Fibroblast of upper back skin (primary cell): ENCODE results near the gene CATSPER3.

ENCODE experiments used
- DNase-seq: peaks from one replicate; pipeline ENCODE4 v3.0.0-alpha.2; 2013

The CATSPER3 gene

DNA sequence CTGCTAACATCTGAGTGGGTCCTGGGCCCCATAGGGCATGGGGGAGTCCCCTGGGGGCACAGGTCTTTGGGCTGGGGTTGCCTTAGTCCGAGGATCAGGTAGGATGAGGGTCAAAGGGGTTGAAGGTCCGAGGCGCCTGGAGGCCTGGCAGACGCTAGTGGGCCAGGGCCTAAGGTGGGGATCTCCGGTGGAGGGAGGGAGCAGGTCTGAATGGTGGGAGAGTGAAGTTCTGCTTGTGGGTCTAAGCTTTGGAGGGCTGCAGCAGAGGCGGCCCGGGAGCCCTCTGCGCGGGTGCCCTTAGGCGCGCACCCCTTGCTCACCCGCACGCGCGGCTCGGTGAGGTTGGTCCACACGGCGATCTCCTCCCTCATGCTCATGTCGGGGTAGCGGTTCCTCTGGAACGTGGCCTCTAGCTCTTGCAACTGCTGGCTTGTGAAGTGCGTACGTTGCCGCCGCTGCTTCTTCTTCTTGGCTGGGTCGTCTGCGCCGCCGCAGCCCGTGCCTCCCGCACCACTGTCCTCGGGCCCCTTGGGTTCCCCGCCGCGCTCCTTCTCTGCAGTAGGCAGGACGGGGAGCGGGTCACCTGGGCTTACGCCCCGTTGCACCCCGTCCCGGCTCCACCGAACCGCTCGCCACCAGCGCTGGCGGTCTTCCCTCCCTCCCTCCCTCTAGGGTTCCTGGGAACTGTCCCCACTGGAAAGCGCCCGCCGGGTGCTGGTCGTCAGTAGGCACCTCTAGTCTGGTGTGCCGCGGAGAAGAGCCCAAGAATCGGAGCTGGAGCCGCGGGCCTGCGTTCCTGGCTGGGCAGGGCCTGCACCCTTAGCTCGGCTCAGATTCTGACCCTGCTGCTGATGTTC, 63.5 kb downstream of the CATSPER3 start:
- DNase-seq: no peak

DNA sequence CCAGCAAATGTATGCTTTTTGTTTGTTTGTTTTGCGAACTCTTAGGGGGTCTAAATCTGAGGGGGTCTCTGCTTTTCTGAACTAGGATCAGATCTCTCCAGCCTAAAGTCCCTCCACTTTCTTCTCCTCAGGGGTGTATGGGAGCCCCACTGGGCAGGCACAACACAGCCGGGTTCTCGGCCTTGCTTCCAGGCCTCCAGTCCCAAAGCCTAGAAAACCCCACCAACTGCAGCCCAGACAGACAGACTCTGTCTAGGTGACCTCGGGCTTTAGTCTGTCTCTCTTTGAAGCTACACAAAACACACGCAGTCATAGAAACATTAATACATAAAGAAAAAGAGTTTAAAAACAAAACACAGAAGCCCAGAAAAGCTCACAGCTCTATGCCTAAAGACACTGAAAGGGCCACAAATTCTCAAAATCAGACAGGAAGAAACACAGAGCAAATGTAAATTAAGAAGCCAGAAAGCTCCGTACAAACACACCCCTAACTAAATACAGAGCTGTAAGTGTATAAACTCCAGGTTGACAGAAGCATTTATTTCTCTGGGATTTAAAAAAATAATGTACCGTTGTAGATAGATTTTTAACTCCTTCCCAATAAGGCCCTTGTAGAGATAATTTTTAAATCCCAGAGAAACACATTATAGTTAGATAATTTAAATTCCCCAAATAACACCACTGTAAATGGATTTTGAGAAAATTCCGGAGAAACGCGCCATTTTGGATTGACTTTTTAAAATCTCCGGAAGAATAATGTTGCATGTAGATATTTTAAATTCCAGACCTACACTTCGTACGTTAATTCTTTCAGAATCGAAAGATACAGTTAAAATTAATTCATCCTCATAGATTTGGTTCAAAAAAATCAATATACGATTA, 64.3 kb downstream of the CATSPER3 start:
- DNase-seq: no peak

DNA sequence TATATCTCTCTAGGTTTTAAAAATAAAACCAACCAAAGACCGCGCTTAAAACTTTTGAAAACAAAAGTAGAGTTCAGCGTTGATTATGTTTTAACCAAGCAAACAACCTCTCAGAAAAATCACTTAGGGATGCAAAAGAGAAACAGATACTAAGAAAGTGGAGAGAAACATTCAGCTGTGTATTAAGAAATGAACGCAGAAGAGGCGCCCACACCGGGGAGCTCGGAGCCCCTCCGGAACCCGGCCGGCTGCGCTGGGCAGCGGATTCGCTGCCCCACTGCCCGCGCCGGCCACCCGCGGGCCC, 64.9 kb downstream of the CATSPER3 start:
- no peak for DNase-seq

DNA sequence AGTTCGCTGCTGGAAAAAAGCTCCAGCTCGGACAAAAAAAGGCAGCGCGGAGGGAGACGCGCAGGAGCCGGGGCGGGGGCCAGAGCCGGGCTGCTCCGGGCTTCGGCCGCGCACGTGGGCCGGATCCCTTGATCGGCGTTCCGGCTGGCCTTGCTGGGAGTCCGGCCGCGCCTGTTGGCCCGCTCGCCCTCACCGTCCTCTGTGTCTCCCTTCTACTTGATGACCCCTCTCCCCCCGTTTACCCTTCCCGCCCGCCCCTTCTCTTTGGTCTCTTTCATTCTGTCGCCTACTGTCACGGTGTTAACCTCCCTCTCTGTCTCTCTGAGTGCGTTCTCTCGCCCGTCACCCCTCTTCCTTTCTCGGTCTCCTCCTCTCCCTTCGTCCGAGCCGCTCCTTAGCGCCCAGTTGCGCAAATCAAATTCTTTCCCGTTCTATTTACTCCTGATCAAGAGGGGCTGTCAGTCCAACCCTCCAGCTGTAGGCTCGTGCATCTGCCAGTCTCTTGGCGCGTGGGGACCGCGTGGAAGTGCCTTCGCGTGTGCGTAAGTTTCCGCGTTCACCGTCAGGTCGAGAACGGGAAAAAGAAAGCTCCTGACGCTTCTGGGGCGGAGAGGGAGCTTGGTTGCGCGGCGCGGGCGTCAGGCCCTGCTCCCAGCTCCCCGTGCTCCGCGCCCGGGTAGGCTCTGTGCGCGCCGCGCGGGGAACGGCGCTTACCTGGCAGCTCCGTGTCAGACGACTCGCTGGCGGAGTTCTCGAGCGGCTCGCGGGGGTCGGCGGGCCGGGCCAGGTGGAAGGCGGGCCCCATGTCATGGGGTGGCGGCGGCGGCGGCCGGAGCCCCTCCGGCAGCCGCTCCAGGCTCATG, 65.5 kb downstream of the CATSPER3 start:
- DNase-seq: peak; percentile 14

DNA sequence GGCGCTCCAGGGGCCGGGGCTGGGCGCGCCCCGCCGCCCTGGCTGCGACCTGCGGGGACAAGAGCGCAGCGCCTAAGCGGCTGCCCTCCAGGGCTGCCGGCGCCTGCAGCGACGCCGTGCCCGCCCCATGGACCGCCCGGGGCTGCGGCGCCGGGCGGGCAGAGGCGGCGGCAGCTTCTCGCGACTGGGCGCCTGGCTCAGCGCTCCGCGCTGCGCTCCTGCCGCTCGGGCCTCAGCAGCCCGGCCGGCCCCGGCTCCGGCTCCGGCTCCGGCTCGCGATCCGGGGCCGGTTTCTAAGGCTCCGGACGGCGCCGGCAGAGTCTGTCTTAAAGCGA, 66.2 kb downstream of the CATSPER3 start, which contains the start of gene PITX1:
Gene PITX1 (minus strand): TSS at position 328 of the 335 bp plus-strand sequence. CDS start 347 bp downstream, outside the sequence.
- no peak for DNase-seq

DNA sequence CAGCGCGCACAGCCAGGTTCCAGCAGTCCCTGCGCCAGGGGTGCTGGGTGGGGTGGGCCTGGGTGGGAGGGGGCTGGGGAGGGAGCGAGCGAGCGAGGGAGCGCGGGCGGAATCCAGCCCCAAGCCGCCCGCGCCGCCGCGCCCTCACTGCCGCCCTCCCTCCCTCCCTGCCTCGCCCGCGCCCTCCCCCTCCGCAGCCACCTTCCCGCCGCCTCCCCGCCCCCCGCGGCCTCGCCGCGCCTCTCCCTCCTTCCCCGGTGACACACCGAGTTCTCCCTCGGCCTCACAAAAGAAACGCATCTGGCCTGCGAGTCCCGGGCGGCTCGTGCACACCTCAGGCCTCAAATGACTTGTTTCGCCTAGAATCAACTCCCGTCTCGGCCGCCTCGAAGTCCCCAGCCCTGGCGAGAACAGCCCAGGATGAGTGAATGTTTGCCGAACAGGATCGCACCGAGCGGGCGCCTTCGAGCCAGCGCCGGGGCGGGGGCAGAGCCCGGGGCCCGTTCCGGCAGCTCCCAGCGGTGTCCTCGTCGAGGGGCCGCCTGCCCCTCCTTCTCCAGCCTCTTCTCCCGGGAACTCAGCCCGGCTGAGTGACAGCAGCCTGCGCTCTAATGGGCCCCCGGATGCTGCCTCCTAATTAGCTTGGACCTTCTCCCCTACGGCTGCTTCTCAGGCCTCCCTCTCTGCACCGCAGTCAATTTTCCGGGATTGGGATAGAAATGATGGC, 66.7 kb downstream of the CATSPER3 start:
- peak; percentile 34 for DNase-seq

DNA sequence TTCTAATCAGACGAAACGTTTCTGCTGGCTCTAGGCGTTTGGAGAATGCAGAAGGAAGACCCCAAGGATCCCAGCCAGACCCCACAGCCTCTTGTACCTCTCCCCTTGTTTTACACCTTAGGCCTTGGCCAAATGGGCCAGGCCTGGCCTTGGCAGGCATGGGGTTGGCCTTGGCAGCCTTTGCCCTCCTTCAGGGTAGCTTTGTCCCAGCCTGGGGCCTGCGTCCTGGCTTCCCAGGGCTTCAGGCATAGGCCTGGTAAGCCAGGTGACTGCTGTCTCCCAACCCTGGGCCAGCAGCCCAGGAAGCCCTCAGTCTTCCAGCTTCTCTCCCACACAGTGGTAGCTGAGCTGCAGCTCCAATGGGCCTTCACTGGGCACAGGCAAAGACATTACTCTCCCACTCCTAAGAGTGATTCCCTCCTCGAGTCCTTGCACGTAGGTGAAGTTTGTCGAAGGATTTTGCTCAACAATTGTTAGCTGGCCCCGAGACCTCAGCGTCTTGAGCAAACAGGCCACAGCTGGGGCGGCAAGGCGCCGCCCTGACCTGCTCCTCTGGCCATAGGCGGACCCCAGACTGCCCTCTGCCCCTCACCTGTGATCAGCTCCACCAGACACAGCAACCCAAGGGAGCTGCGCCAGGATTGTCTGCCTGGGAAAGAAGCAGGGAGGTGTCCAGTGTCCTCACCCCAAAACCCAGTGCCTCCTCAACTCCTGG, 67.4 kb downstream of the CATSPER3 start:
- no peak for DNase-seq

DNA sequence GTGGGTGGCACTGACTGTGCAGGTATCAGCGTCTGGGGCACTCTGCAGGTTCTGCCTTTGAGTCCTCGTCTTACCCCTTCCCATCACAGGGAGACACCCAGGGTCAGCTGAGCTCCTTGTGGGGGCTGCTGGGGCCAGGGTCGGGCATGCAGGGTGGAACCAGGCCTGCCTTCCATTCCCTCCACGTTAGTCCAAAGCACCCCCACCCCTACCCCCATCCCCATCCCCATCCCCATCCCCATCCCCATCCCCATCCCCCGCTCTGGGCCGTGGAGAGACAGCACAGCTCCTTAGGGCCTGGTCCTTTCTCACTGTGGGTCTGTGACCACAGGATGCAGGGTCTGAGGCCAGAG, 67.9 kb downstream of the CATSPER3 start:
- no peak for DNase-seq

DNA sequence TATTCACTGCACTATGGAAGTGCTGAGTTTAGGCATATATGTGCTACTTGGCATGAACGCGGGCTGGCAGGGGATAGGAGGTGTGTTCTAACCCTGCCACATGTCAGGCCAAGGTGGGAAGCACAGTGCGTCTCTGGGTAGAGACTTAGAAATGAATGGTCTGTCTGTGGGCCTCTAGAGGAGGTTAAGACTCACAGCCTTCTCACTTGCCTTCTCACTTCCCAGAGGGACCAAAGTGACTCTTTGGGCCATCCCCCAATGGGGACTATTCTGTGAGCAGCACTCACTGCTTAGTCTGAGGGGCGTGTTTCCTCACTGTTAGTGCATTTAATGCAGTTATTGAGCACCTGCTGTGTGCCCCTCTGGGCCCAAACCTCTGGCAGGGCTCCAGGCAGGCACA, 68.7 kb downstream of the CATSPER3 start:
- DNase-seq: no peak

DNA sequence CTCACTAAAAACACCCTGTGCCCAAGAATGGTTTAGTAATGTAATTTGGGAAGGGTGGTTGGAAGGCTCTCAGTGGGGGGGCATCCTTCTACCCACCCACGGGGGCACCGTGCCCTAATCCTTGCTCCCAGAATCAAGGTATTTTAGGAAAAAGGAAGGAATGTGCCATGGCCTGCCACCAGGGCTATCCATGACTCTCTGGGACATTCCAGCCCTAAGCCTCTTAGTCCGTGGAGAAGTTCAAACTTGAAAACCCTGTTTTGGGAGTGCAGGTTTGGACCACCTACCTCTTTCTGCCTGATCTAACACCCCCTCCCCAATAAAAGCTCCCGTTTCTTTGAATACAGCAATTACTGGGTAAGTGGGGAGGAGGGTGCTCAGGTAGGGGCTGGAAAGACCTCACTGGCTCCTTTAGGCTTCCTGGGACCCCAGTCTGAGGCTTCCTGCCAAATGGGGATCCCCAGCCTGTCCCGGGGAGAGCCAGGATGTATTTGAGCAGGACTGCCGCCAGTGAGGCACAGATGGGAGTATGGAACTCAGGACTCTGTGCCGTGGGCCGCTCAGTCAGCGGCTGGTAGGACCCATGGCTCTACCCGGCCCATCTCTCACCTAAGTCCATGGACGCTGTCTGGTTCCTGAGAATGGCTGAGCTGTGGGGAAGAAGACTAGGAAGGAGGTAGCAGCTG, 70.0 kb downstream of the CATSPER3 start:
- no peak for DNase-seq

DNA sequence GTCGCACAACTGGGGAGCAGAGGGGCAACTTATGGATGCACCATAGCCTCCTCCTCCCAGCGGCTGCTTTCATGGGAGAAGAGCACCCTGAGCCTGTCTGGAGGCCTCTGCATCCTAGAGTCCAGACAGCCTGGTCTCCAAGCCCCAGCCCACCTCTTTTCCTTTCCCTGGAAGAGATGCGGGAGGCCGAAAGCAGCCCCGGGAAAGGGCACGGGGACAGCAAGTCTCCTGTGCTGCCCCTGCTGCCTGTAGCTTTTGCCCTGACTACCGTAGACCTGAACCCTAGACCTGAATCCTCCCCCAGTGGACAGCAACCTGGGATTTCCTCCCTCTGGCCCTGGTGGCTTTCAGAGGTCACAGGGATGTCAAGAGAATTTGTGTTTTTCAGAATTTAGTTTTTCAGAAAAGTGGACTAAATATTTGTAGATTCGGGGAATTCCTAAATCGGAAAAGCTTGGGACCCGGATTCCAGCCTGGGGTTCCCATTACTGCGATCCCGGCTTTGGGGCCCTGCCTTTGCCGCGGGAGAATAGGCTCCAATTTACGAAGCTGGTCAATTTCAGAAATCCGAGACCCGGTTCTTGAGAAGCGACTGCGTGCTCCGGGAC, 70.6 kb downstream of the CATSPER3 start:
- no peak for DNase-seq

DNA sequence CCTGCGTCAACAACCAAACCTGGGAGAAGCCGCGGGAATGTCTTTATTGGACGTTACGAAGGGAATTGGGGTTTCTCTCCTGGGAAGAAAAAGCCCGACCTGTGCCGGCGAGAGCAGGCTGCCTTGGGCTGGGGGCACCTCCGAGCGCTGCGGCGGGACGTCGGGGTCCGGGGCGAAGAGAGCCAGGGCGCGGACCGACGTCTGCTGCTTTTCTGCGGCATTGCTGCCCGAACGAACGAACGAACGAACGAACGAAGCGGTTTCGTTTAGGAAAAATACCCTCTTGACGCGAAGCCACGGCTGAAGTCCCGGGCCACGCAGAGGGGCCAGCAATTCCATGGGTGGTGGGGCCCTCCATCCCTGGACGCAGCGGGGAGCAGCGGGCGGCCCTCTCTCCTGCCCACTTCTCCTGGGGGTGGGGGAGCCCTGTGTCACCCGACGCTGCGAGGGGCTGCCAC, 71.1 kb downstream of the CATSPER3 start:
- DNase-seq: no peak

DNA sequence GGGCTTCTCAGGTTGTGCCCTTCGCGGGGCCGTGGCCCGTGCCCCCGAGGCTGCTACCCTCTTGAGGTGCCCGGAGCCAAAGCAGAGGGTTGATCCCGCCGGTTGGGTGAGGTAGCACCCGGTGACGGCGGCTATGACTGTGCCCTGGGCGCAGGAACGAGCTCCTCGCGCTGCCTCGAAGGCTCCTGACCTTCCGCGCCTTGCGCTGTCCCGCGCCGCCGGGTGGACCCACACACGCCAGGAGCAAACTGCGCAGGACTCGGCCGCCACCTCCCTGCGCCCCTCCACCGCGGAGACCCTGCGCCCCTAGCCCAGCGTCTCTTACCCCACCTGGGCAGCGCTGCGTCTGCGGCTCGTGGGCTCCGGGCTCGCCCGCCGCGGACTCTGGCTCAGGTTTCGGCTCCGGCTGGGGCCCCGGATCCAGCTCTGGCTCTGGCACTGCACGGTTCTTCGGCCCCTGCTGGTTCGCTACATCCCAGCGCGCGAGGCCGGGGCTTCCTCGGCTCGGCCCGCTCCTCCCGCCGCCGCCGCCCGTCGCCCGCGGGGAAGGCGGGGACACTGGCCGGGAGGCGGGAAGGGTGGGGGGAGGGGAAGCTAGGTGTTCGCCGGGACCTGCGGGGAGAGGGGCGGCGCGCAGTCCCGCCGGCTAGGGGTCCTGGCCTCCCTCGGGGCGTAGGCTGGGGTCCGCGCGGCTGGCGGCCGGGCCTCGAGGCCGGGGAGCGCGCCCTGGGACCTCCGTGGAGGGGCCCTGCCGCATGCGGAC, 71.7 kb downstream of the CATSPER3 start:
- no peak for DNase-seq

DNA sequence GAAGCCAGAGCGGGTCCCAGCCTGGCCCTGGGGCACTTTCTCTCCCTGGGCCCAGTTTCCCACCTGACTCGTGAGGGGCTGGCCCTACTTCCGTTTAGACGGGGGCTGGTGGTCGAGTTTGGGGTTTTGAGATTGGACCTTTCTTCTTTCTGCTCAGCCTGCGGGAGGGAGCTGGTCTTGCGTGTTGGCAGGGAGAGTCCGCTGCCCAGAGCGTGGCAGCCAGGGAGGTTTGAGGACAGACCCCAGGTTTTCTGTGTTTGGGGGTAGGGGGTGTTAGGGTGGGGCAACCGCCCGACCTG, 72.3 kb downstream of the CATSPER3 start:
- DNase-seq: no peak

DNA sequence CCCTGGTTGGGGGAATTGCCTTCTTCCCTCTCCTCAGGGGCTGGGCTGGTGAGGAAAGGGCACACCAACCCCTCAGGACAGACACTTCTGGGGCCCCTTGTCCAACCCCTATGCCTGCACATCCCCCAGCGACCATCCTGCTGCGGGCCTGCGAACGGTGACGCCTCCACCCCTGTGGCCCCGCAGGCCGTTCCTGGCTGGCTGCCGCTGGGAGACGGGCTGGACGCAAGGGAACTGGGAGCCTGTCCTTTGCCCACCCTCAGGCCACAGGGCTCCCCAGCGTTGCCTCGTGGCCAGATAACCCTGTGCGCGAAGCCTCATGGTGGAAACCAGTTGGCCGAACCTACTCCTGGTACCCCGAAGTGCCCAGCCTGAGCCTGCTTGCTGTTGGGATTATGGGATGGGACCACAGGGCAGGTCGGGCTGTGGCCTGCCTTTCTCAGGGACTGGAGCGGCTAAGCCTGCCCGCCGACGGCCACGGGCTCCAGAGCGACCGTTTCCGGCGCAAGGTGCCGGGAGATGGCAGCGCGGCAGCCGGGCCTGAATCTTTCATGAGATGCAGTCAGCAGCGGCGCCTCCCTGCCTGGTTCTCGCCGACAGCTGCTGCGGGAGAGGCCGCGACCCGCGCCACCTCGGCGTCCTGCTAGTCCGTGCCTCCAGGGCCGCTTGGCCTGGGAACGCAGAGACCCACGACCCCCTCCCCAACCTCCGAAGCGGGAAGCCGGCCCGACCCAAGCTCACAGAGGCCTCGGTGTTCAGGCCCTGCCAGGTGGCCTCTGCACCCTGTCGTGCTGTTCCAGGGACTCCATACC, 72.8 kb downstream of the CATSPER3 start:
- DNase-seq: no peak

DNA sequence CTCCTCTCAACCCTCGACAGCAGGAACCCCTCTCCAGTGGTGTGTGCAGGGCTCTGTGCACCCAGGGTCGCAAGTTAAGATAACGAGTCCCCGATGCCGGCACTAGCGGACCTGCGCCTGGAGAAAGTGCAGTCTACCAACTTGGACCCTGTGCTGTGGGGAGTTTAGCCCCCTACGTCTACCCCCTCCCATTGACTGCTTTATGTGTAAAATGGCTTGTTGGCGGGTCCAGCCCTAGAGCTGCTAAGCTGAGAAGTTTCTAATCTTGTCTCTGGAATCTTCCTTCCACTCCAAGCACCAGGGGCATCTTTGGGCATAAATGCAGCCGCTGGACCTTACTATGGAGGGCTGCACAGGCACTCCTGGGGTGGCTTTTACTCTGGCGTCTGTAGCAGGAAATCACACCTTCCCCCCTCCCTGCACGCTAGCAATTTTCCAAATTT, 73.5 kb downstream of the CATSPER3 start:
- no peak for DNase-seq

DNA sequence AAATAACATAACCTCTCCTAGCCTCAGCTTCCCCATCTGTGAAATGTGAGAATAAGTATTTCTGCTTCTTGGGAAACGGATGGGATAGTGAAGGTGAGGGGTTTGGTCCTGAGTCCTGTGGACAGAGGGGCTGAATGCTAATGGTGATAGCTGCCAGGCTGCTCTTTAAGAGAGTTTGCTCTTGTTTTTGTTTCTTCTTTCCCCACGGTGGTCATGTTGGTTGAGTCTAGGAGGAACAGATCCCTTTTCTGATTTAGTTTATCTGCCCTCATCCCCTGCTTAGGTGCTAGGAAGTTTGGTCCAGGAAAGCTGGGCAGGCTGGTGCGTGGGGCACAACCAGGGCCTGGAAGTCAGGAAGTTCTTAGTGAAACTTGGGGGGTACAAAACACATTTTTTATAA, 74.0 kb downstream of the CATSPER3 start:
- DNase-seq: no peak

DNA sequence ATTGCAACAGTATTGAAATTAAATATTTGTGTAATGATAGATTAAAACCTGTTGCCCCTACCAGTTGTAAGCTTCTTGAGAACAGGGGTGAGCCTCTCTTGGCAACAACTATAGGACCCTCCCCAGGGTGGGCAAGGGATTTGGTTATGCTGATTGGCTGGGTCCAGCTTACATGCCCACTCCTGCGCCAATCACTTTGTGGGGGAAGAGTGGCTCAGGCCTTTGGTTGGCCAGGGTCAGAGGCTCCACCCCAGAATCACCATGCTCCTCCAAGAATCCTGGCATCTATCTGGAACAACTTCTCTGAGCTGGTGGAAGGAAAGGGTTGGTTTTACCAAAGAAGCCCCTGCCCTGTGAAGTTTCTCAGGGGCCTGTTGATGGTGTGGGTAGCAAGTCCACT, 74.9 kb downstream of the CATSPER3 start:
- no peak for DNase-seq

DNA sequence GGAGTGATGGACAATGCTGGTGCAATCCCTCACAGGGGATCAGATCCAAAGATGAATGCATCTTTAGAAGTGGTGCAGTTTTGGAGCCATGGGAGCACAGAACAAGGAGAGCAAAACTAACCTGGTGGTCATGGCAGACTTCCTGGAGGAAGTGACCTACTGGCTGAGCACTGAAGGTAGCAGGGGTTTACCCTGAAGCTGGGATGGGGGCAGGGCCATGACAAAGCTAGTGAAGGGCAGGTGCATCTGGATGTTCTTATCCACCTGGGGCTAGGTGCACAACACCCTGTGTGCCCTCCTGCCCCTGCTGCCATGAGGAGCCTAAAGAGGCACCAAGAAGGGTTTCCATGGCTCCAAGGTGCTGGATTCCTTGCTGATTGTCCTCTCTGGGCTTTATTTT, 77.8 kb downstream of the CATSPER3 start:
- DNase-seq: no peak
